ENCODE data around the gene BOK.
A peak's percentile ranks its signal among the peaks of the same experiment; 100 is the strongest.

BOK gene

GRCh38 chr2:241593271-241593670 lies 34.7 kb downstream of the BOK start:
- CTCF ChIA-PET = no interaction called here
- no peak overlapping the region for H3K27ac ChIP-seq
- POLR2A ChIA-PET (ENCODE audit: low non-redundant PET) = no interaction called here
- DNase-seq (ENCODE audit: low spot score) = no peak
- no peak for TF ChIP-seq CTCF (conservative IDR thresholded peaks at IDR 0.05; ENCODE audit: low read depth)

DNA sequence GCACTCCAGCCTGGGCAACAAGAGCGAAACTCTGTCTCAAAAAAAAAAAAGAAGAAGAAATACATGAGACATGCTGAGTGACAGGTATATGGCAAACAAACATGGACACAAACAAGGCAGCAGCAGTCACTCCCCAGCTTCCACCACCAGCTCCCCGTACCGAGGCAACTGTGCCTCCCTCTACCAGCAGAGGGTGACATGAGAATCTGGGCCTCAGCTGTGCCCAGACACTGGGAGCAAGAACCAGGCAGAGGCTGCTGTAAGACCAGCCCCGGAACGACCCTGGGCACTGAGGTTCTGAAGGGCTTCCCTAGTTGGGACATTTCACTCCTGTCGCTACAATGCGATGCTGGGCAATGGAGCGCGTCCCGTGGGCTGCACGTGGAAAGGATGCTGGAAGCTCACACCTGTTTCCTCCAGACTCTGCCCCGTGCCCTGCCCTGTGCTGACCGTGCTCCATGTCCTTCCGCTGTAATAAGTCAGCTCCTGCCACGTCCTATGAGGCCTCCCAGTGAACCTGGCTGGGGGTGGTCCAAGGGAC lies 37.1 kb downstream of the BOK start:
- DNase-seq (ENCODE audit: low spot score) = no peak

DNA sequence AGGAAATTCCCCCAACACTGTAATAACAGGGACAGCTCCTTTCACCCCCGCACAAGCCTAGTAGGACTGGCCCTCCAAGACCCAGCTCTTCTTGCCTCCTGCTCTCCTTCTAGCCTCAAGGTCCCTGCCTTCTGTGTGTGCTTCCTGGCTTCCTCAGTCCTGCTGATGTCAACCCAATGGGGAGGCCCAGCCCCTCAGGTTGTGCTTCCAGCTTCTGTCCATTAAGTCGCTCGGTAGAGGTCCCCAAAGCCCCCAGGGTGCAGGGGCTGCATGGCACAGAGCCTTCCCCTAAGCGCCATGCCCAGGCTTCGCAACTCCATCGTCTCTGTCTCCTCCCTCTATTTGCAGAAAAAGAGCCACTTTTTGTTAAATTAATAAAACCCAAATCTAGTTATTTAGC lies 39.0 kb downstream of the BOK start:
- TF ChIP-seq CTCF (conservative IDR thresholded peaks at IDR 0.05; ENCODE audit: low read depth) = no peak
- H3K27ac ChIP-seq = no peak overlapping the region
- DNase-seq (ENCODE audit: low spot score) = no peak
- ChIA-PET CTCF (interaction anchor here (0.6 kb wide), 2 partner anchors 302 to 590 kb away, joined by 3 to 5 read pairs; no protein-coding TSS in a partner anchor), POLR2A (ENCODE audit: low non-redundant PET) (no interaction called here)

More for the DNA sequence above, 37.1 kb downstream of the BOK start:
- H3K27ac ChIP-seq = no peak overlapping the region
- TF ChIP-seq CTCF (conservative IDR thresholded peaks at IDR 0.05; ENCODE audit: low read depth) = no peak
- POLR2A ChIA-PET (ENCODE audit: low non-redundant PET) = no interaction called here
- CTCF ChIA-PET = interaction anchor here (0.5 to 0.6 kb wide), 5 partner anchors 14 to 744 kb away, joined by 3 to 4 read pairs (median 3); no protein-coding TSS in a partner anchor

DNA sequence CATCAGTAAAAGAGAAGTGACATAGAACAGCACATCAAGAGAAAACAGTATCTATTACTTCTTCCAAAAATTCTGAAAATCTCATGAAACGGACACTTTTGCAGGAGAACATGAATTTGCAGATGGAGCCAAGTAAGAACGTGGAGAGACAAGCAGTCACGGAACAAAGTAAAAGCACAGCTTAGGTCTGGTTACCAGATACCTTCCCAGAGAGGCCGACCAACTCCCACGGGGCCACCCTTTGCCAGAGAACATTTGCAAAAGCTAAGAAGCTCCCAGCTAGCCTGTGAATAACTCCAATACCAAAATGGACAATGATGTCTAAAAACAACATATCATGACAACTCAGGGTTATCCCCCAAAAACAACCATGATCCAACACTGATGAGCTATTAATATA lies 39.5 kb downstream of the BOK start:
- no peak for DNase-seq (ENCODE audit: low spot score)
- no peak overlapping the region for H3K27ac ChIP-seq
- POLR2A ChIA-PET (ENCODE audit: low non-redundant PET) = no interaction called here
- TF ChIP-seq CTCF (conservative IDR thresholded peaks at IDR 0.05; ENCODE audit: low read depth) = no peak
- CTCF ChIA-PET = interaction anchor here (0.6 to 1.6 kb wide), 6 partner anchors 48 to 590 kb away, joined by 3 to 6 read pairs (median 4); partner anchors contain the start of gene STK25

DNA sequence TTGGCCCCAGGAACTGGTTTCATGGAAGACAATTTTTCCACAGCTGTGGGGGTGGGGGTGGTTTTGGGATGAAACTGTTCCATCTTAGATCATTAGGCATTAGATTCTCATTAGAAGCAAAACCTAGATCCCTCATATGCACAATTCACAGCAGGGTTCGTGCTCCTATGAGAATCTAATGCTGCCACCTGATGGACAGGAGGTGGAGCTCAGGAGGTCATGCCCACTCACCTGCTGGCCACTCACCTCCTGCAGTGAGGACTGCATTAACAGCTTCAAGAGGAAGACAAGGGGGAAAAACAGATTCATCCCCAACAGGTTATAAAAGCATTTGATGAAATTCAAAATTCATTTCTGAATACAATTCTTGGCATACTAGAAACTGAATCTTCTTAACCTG lies 39.9 kb downstream of the BOK start:
- CTCF ChIA-PET = interaction anchor here (0.6 to 1.6 kb wide), 7 partner anchors 48 to 590 kb away, joined by 3 to 6 read pairs (median 3); partner anchors contain the start of gene STK25
- no peak for DNase-seq (ENCODE audit: low spot score)
- TF ChIP-seq CTCF (conservative IDR thresholded peaks at IDR 0.05; ENCODE audit: low read depth) = peak; percentile 37

GRCh38 chr2:241599615-241600014 lies 41.1 kb downstream of the BOK start:
- CTCF ChIA-PET = interaction anchor here (1.6 kb wide), 1 partner anchor 92 kb away, joined by 6 read pairs; the partner anchor contains the start of gene STK25
- no peak overlapping the region for H3K27ac ChIP-seq
- no peak for TF ChIP-seq CTCF (conservative IDR thresholded peaks at IDR 0.05; ENCODE audit: low read depth)
- no peak for DNase-seq (ENCODE audit: low spot score)
- POLR2A ChIA-PET (ENCODE audit: low non-redundant PET) = interaction anchor here (0.6 kb wide), 2 partner anchors 10 to 187 kb away, joined by 3 read pairs; no protein-coding TSS in a partner anchor

More for the DNA sequence above, 39.9 kb downstream of the BOK start:
- POLR2A ChIA-PET (ENCODE audit: low non-redundant PET) = no interaction called here
- H3K27ac ChIP-seq = no peak overlapping the region
